Ectodermal cell (in vitro differentiated cells): ENCODE results near the gene FXR2.
"Not testable (repeated sequence)": the region's sequence is repeated elsewhere in the genome, so short reads cannot be mapped to it uniquely, and the experiment has no call there.

Experiments used
- H3K27ac ChIP-seq: 2 replicates; pipeline ENCODE4 v1.7.0; 2013; ENCODE audit warnings: mild to moderate bottlenecking, low read depth, low read length; ENCODE audit not compliant: insufficient read depth, poor library complexity, severe bottlenecking
- H3K27me3 ChIP-seq: 2 replicates; pipeline ENCODE4 v1.7.0; 2013; ENCODE audit warnings: mild to moderate bottlenecking, low read length; ENCODE audit not compliant: insufficient read depth, control insufficient read depth, poor library complexity, severe bottlenecking
- H3K36me3 ChIP-seq: one replicate; pipeline ENCODE4 v1.7.0; 2013; ENCODE audit warnings: low read length; ENCODE audit not compliant: control insufficient read depth, insufficient read depth
- H3K4me1 ChIP-seq: one replicate; pipeline ENCODE4 v1.7.0; 2013; ENCODE audit warnings: low read length; ENCODE audit not compliant: control insufficient read depth, insufficient read depth
- H3K4me3 ChIP-seq: 2 replicates; pipeline ENCODE4 v1.7.0; 2013; ENCODE audit warnings: low read depth, low read length, control low read depth; ENCODE audit not compliant: insufficient read depth
- H3K9me3 ChIP-seq: 2 replicates; pipeline ENCODE4 v1.7.0; 2013; ENCODE audit warnings: mild to moderate bottlenecking, low read length, moderate library complexity; ENCODE audit not compliant: control insufficient read depth
- WGBS, 2 experiments: methylation state at CpG; one replicate each; pipeline ENCODE4 v1.1.7; 2013; ENCODE audit warnings: missing lambda C conversion rate in 2 of 2; 5-methylcytosine and 5-hydroxymethylcytosine counted together

Gene FXR2

DNA sequence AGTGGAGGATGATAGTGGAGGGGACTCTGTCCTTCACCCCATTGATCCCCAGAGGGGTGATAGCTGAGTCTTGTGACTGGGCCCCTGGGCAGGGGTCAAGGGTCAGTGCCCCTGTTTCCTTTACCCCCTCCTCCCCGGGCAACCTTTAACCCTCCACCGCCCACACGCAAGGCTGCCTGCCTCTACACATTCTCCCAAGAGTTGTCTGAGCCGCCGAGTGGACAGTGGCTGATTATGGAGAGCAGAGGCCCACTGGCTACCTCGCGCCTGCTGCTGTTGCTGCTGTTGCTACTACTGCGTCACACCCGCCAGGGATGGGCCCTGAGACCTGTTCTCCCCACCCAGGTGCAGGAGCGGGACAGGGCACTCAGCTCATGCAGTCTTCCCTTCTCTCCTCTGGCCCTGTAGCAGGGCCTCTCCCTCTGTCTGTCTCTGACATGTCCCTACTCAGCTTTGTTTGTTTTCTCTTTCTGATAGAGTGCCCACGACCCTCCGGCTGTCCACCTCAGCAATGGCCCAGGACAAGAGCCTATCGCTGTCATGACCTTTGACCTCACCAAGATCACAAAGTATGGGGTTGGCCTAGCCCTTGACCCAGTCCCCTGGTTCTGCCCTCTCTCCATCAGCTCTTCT, 15.4 kb upstream of the FXR2 start, which contains the start of gene SHBG:
Gene SHBG (plus strand): TSS at position 197 of the 633 bp plus-strand sequence. CDS start 38 bp downstream, at position 235.
- Histone ChIP-seq H3K4me3 (no peak within 1 kb of the TSS), H3K4me1 (peaks cover 7% of the 10 kb centered on the region), H3K36me3 (no peaks in the 10 kb centered on the region), H3K27me3 (no peaks in the 10 kb centered on the region), H3K9me3 (no peaks in the 10 kb centered on the region), H3K27ac (no peak within 1 kb of the TSS)
- WGBS, 2 experiments, result 86% methylated on average over 13 of the region's 13 CpGs

DNA sequence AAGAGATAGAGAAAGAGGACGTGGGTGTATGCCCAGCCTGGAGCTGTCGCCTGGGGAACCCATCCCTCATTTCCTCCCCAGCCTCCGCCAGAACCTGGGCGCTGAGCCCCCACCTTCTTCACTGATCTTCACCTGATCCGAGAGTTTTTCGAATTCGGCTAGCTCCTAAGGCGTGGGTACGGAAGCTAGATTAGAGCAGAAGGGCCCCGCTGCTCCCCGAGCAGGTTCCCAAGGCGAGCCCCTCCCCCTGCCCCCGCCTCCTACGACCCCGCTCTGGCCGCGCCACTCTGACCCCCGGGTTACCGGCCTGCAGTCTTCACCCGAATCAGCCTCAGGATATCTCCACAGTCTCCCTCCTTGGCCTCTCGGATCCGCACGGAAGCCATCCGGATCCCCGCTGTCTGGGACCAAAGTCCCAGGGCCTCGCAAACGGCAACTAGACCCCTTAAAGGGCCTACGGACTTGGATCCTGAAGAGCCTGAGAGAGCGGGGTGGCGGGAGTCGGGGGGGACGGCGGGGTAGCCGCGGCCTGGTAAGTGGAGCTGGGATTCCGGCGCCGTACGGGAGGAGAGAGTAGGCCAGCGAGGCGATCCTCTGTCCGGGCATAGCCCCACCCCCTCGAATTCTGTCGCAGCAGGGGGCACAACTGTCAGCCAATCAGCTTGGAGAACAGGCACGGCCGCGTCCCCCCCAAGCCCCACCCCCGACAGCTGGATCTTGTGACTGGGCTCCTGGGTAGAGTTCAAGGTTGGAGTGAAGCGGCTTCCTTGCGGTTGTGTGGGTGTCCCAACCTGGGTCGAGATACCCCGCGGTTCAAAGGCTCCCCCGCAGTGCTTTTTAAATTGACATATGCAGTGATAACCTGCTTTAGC, 12.8 kb upstream of the FXR2 start, which contains the start of gene SAT2:
Gene SAT2 (minus strand): TSS at position 572 of the 872 bp plus-strand sequence. CDS start 186 bp downstream, at position 386.
- 0 to 1% methylated on average over 54 of the region's 54 CpGs for WGBS, 2 experiments

GRCh38 chr17:7626956-7627249, 12.2 kb upstream of the FXR2 start:
- no peaks in the 10 kb centered on the region for H3K9me3 ChIP-seq
- WGBS, 2 experiments, result 21 to 26% methylated on average over 6 of the region's 6 CpGs
- H3K27me3 ChIP-seq, result no peaks in the 10 kb centered on the region
- peak overlapping the region; percentile 94 for H3K27ac ChIP-seq
- peak overlapping the region; percentile 90 for H3K4me3 ChIP-seq
- H3K4me1 ChIP-seq, result peaks cover 7% of the 10 kb centered on the region
- H3K36me3 ChIP-seq, result no peaks in the 10 kb centered on the region

More for the DNA sequence above, 12.8 kb upstream of the FXR2 start, which contains the start of gene SAT2:
- Histone ChIP-seq H3K27ac (peak within 1 kb of the TSS; percentile 94), H3K4me3 (peak within 1 kb of the TSS; percentile 90), H3K27me3 (no peaks in the 10 kb centered on the region), H3K9me3 (no peaks in the 10 kb centered on the region), H3K36me3 (no peaks in the 10 kb centered on the region), H3K4me1 (peaks cover 7% of the 10 kb centered on the region)

GRCh38 chr17:7626307-7626706, 11.6 kb upstream of the FXR2 start:
- Histone ChIP-seq H3K9me3 (no peaks in the 10 kb centered on the region), H3K36me3 (no peaks in the 10 kb centered on the region), H3K4me3 (peak overlapping the region; percentile 90), H3K27me3 (no peaks in the 10 kb centered on the region), H3K4me1 (peaks cover 7% of the 10 kb centered on the region), H3K27ac (no peak overlapping the region)
- 91 to 93% methylated on average over 7 of the region's 7 CpGs for WGBS, 2 experiments

- not testable (repeated sequence) for H3K36me3 ChIP-seq, H3K27ac ChIP-seq, H3K4me3 ChIP-seq, H3K4me1 ChIP-seq, H3K27me3 ChIP-seq, H3K9me3 ChIP-seq
- WGBS, 2 experiments, result 96% methylated on average over 16 of the region's 16 CpGs
Measured at GRCh38 chr17:7625749-7626148, 11.1 kb upstream of the FXR2 start.

- WGBS, 2 experiments, result 89 to 90% methylated on average over 5 of the region's 5 CpGs
- H3K9me3 ChIP-seq, result no peaks in the 10 kb centered on the region
- H3K27ac ChIP-seq, result no peak overlapping the region
- no peak overlapping the region for H3K4me3 ChIP-seq
- H3K4me1 ChIP-seq, result peaks cover 7% of the 10 kb centered on the region
- no peaks in the 10 kb centered on the region for H3K36me3 ChIP-seq
- H3K27me3 ChIP-seq, result no peaks in the 10 kb centered on the region
Measured at GRCh38 chr17:7623661-7624060, 9.0 kb upstream of the FXR2 start.

GRCh38 chr17:7620835-7621234, 6.1 kb upstream of the FXR2 start:
- H3K36me3 ChIP-seq, result no peaks in the 10 kb centered on the region
- no peaks in the 10 kb centered on the region for H3K27me3 ChIP-seq
- H3K4me1 ChIP-seq, result no peaks in the 10 kb centered on the region
- H3K4me3 ChIP-seq, result no peak overlapping the region
- no peaks in the 10 kb centered on the region for H3K9me3 ChIP-seq
- 94% methylated on average over 8 of the region's 8 CpGs for WGBS, 2 experiments
- H3K27ac ChIP-seq, result no peak overlapping the region

GRCh38 chr17:7618608-7619007, 3.9 kb upstream of the FXR2 start:
- no peaks in the 10 kb centered on the region for H3K36me3 ChIP-seq
- 92% methylated on average over 5 of the region's 5 CpGs for WGBS, 2 experiments
- H3K27ac ChIP-seq, result no peak overlapping the region
- no peak overlapping the region for H3K4me3 ChIP-seq
- peaks cover under 1% of the 10 kb centered on the region for H3K4me1 ChIP-seq
- no peaks in the 10 kb centered on the region for H3K9me3 ChIP-seq
- H3K27me3 ChIP-seq, result no peaks in the 10 kb centered on the region

GRCh38 chr17:7615265-7615747, 609 bp upstream of the FXR2 start:
- no peaks in the 10 kb centered on the region for H3K9me3 ChIP-seq
- peaks cover 6% of the 10 kb centered on the region for H3K4me1 ChIP-seq
- peak overlapping the region; percentile 27 for H3K4me3 ChIP-seq
- H3K27me3 ChIP-seq, result no peaks in the 10 kb centered on the region
- no peaks in the 10 kb centered on the region for H3K36me3 ChIP-seq
- H3K27ac ChIP-seq, result peak overlapping the region; percentile 58
- whole genome bisulfite sequencing, 2 experiments, result 19 to 21% methylated on average over 27 of the region's 28 CpGs

DNA sequence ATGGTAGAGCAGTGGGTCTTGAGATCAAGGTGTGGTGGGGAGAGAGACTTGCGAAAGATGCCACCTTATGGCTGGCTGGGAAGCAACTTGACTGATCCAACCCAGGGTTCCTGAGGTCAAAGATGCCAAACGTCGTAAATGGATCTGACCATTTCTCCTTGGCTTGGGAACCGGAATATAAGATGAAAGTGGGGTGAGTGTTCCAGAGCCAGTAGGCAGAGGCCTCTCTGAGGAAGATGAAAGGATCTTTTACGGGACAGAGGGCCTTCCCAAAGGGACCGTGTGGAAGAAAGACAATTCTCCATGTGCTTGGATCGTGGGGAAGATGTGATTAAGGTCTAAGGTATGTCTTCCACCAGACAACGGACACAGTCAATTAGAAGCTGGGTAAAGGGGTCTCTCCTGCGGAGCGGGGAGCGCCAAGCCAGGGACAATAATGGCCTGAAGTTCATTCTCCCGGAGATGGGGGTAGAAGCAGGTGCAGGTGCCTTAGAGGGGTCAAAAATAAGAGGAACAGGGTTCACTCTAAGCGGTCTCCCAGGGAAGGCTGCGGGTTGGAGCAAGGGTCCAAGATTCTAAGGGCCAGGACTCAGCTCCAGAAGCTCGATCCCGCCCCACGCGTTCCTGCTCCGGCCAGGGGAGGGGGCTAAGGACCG, 800 bp downstream of the FXR2 start:
- Histone ChIP-seq H3K27ac (peak overlapping the region; percentile 72), H3K4me3 (peak overlapping the region; percentile 53), H3K9me3 (no peaks in the 10 kb centered on the region), H3K36me3 (no peaks in the 10 kb centered on the region), H3K4me1 (peaks cover 6% of the 10 kb centered on the region), H3K27me3 (no peaks in the 10 kb centered on the region)
- 9 to 10% methylated on average over 20 of the region's 20 CpGs for whole genome bisulfite sequencing, 2 experiments
